PC-9 (cell line): ENCODE data around the gene COG3.

Source experiments
- EZH2 ChIP-seq: fragments of 200-600 bp; sonication (generic); IDR thresholded peaks from 2 replicates; pipeline ENCODE4 v1.8.0; 2017; ENCODE audit warnings: antibody characterized with exemption, low read depth
- TF ChIP-seq, protein P1 (sequence below): fragments of 200-600 bp; sonication (generic); conservative IDR thresholded peaks from 2 replicates; pipeline ENCODE4 v1.6.1; 2017; ENCODE audit warnings: mixed run types, antibody characterized with exemption, mild to moderate bottlenecking, moderate library complexity

- TF ChIP-seq, protein P1, sequence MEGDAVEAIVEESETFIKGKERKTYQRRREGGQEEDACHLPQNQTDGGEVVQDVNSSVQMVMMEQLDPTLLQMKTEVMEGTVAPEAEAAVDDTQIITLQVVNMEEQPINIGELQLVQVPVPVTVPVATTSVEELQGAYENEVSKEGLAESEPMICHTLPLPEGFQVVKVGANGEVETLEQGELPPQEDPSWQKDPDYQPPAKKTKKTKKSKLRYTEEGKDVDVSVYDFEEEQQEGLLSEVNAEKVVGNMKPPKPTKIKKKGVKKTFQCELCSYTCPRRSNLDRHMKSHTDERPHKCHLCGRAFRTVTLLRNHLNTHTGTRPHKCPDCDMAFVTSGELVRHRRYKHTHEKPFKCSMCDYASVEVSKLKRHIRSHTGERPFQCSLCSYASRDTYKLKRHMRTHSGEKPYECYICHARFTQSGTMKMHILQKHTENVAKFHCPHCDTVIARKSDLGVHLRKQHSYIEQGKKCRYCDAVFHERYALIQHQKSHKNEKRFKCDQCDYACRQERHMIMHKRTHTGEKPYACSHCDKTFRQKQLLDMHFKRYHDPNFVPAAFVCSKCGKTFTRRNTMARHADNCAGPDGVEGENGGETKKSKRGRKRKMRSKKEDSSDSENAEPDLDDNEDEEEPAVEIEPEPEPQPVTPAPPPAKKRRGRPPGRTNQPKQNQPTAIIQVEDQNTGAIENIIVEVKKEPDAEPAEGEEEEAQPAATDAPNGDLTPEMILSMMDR, result no peak
- TF ChIP-seq EZH2, result no peak
Measured at GRCh38 chr13:45422731-45423292, 41.9 kb upstream of the COG3 start.
